NCI-H128 (cell line): ENCODE results near the gene DPPA2.

Experiments used
- DNase-seq: peaks from one replicate; lab custom pipeline; 2025; ENCODE audit not compliant: unreplicated experiment; lab: John Stamatoyannopoulos, UW

The DPPA2 gene

DNA sequence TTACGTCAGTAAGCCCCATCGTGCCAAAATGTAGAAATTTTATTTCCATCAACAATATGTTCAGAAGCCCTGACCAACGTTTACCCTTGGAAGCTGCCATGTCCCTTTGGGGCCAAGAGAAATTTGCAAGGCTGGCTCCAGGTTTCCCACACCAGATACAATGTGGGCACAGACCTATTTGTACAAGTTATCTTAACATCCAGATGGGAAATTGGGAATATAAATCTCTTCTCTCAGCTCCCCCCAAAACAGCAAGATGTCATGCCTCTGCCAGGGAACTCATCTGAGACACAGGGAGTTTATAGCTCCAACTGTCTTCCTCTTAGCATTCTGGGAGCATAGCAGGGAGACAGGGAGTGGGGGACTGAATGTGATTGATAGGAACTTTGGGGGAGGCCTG, 9.3 kb upstream of the DPPA2 start:
- DNase-seq, result no peak

DNA sequence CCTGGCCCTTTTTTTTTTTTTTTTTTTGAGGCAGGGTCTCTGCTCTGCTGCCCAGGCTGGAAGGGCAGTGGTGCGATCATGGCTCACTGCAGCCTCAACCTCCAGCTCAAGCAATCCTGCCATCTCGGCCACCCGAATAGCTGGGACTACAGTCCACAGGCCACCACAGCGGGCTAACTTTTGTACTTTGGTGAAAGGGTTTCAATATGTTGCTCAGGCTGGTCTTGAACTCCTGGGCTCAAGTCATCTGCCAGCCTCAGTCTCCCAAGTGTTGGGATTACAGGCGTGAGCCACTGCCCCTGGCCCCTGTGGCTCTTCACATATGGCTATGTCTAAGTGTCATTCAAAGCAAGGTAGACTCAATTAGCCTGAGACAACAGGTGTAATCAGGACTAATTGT, 8.8 kb upstream of the DPPA2 start:
- no peak for DNase-seq

DNA sequence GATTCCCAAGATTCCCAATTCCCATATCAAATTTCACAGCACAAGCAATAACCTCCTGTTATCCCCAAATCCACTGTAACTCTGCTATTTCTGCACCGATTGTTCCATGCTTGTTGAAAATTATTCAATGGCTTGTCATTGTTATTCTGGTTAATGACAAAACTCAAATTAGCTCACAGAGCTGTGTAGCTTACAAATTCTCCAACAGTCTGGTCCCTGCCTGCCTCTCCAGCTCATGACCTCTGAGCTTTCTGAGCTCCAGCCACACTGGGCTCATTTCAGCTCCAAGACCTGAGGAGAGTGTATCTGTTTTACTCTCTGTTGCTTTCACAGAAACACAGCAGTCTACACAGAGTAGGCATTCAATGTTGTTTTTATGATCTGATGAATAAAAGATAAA, 3.3 kb downstream of the DPPA2 start:
- no peak for DNase-seq

DNA sequence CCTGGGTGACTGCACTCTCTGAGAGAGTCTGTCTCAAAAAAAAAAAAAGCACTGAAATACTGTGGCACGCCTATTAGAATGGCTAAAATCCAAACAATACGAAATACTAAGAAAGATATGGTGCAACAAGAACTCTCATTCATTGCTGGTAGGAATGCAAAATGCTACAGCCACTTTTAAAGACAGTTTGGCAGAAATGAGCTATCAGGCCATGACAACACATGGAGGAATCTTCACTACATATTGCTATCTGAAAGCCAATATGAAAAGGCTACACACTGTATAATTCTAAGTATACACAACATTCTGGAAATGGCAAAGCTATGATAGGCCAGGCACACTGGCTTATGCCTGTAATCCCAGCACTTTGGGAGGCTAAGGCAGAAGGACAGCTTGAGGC, 18.8 kb downstream of the DPPA2 start:
- no peak for DNase-seq

DNA sequence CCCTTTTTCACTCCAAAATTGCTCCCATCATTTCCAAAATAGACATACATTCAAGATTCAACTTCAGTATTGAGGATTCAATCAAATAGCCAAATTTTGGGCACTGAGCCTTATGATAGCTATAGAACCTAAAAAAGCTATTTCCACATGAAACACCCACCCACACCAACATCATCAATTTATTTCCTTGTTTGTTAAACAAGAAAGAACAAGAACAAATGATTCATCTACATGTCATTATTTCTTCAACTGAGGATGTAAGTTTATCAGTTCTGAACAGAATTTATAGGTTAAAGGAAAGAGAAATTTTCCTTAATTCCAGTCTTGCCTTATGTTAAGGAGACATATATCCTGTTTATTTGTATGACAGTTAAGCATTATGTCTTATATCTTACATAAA, 32.2 kb downstream of the DPPA2 start:
- no peak for DNase-seq

DNA sequence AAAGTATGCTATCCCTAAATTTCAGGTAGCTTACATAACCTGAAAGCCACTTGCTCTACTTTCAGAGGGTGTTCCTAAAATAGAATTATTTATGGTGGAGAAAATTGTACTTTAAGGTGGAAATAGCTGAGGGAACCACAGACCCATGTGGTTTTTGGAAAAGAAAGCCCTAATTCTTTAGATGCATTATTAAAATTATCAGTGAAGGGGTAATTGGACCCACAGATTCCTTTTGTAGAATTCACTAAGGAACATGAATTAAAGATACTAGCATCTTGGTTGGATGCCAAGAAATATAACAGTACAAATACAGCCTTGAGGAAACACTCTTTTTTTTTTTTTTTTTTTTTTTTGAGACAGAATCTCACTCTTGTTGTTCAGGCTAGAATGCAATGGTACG, 37.8 kb downstream of the DPPA2 start:
- no peak for DNase-seq

DNA sequence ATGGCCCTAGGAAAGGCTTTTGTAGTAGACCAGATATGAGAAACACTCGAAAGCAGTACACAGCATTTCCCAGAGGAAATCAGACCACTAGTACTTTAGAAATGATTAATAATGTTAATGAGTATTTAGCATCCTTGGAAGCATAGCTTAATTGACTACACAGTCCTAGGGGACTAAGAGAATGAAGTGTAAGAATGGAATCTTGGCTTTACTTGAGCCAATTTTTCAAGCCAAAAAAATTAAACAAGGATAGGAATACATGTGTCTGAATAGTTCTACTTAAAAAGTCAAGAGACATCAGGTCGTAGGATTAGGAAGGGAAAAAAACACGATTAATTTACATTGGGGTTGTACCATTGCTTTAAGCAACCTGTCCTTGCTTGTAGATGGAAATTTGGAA, 38.2 kb downstream of the DPPA2 start:
- no peak for DNase-seq

DNA sequence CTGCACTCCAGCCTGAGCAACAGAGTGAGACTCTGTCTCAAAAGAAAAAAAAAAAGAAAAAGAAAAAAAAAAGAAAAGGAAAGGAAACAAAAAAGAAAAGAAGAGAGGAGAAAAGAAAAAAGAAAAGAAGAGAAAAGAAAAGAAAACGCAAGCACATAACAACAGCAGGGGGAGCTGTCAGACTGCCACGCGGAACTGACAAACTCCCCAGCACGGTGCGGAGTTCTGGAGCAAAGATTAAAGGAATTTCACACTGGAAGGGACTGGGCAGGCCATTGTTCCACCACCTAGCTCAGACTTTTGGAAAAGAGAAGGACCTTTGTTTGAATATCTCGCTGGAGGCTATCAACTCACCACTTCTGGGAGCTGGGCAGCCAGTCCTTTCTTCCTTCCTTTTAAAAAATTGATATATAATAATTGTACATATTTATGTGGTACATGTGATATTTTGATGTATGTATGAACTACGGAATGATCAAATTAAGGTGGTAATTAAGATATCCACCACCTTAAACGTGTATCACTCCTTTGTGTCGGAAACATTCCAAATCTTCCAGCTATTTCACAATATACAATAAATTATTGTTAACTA, 40.5 kb downstream of the DPPA2 start:
- DNase-seq, result no peak

DNA sequence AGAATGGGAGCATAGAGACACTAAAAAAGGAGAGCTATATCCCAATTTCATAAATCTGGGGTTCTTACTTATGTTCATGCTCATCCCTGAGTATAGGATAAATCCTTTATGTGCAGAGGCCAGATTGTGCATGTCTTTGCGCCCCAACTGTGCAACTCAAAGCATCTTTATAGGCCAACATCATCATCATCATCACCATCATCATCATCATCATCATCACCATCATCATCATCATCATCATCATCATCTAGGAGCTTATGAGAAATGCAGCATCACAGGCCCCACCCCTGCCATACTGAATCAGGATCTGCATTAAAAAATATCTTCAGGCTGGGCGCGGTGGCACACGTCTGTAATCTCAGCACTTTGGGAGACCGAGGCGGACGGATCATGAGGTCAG, 45.5 kb downstream of the DPPA2 start:
- no peak for DNase-seq

DNA sequence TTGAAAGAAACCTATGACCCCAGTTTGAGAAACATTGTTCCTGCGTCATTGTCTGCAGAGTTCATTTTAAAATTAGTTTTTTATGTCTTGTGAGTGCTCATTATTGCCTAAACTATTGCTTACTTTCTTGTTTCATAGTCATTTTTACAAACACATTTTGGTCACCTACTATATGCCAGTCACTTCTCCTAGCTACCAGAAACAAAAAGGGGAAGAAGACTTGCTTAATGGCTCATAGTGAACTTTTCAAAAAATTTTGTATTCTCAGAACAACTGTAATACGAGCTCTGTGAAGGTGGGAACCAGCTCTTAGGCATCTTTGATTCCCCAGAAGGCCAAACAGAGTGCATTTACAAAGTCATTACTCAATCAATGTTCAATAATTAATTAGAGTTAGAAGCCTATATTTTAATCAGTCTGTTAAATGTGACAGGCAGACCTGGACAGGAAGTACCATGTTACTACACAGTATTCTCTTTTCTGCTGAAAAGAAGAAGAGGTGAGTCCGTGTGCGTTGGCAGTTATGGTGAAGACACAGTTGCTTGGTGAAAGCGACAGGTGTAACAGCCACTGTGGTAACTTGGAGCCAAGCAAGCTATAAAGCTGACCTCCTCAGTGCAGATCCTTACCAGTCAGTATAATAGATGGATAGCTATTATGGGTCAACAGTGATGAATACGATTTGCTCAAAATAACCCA, 46.6 kb downstream of the DPPA2 start:
- no peak for DNase-seq

DNA sequence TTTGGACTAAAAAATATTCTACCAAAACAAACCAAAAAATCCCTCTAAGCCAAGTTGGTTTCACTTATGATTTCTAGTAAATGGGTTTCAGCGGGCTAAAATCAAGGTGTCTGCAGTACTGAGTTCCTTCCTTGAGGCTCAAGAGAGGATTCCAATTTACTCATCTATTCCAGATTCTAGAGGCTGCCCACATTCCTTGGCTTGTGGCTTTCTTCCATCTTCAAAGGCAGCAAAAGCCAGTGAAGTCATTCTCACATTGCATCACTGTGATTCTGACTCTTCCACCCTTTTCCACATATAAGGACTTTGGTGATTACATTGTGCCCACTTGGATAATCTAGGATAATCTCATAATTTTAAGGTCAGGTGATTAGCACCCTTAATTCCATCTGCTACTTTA, 48.1 kb downstream of the DPPA2 start:
- DNase-seq, result no peak

DNA sequence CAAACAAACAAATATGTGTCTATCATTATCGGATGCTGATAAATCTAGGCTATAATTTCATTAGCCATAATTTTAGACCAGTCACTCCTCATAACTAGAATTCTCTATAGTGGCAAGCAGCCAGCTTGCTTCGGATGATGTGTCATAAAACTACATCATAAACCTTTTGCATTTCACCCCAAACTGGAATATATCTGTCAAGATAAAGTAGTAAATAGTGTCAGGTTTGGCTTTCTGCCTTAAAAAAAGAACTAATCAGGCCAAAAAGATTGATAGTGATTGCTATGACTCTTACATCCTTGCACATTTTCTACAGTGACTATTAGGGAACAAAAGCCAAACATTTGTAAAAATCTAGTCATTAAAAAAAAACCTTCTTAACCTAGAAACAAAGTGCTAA, 51.0 kb downstream of the DPPA2 start:
- DNase-seq, result no peak

DNA sequence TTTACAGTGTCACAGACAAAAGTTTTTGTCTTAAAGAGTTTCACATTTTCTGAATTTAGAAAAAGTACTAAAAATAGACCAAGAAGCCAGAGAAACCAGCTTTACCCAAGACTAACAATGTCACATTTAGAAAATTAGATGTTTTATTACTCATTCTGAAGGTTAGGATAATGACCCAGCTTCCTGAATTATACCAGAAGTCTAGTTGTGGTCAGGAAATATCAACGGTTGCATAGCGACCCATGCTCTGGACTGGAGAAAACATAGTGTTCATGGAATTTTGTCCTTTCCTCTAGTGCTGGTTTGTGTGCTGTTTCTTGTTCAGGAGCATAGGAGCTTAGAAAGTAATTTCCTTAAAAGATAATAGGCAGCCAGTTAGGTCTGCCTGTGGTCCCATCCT, 59.0 kb downstream of the DPPA2 start:
- DNase-seq, result no peak

DNA sequence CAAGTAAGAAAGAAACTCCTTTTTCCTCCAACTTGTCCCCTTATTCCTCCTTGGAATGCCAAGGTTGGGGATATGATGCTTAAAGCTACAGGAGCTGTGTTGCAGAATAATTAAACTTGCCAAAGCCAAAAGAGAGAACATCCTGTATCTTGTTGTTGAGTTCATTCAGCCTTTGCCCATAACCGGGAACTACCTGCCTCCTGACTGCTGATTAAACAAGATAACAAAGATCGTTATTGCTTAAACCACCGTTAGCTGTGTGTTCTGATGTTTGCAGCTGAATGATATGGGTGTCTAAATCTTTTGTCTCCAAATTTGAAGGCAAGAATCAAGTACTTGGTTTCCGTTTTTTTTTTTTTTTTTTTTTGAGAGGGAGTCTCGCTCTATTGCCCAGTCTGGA, 61.5 kb downstream of the DPPA2 start:
- DNase-seq, result no peak

DNA sequence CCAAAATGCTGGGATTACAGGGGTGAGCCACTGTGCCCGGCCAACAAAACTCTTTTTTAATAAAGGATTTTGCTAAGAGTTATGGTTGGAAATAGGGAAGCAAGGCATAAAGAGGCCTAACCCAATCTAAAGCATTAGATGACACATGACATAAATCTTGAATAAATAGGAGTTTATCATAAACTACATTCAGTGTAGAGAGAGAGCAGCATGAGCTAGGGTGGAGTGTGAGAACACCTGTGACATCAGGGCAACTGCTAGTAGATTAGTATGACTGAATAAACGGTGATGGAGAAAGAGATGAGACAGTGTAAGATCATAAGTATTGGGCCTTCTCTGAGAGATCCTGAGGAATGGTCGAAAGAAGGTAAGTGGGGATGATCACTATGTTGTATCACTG, 63.7 kb downstream of the DPPA2 start:
- no peak for DNase-seq
